ENCODE data around the gene TTC28. TPM values are rescaled to one million over a fixed set of nuclear protein-coding genes. Genes with fewer than 3 reads are reported as not detected.

The TTC28 gene
- total RNA-seq, 1 donor from 2014 or later = 16.4 TPM

DNA sequence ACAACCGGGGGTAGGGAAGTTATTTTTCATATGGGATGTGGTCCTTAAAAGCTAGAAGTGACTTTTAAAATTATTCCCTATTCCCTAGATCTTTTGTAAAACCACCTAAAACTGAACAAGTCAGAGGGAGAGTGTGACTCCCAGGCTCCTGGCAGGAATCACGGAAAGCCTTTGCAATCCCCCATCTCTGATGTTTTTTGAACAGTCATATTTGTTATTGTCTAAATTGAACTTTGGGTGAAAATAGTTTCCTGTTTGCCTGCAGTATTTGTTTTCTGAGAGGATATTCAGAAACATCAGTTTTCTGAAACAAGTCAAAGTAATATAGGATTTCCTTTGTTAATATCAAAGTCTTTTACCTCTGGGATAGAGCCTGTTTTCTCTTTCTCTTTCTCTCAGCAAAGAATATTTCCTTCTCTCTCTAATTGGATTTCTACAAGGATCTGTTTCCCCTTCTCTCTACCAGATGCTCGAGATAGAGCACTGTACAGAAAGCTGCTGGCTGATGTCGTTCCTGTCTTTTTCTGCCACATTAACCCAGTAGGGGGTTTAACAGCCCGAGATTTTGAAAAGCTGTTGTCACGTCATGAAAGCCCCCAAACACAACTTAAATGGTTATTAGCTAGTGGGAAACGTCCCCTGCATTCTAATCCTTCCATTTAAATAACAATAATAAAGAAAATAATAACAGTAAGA, 628.4 kb downstream of the TTC28 start:
- Histone ChIP-seq H3K9me3 (replicated peaks) (no peaks in the 10 kb centered on the region), H3K27me3 (ENCODE audit: low read depth) (no peaks in the 10 kb centered on the region), H3K36me3 (no peaks in the 10 kb centered on the region), H3K4me3 (no peak overlapping the region), H3K27ac (replicated peaks) (no peak overlapping the region), H3K4me1 (peaks cover 37% of the 10 kb centered on the region)
- no peak for DNase-seq
- intact Hi-C loops (cut with micrococcal nuclease) = loop anchor here (2.0 to 10.0 kb wide), 2 partner anchors 394 to 544 kb away; no protein-coding TSS in a partner anchor
- TF ChIP-seq, protein P1, sequence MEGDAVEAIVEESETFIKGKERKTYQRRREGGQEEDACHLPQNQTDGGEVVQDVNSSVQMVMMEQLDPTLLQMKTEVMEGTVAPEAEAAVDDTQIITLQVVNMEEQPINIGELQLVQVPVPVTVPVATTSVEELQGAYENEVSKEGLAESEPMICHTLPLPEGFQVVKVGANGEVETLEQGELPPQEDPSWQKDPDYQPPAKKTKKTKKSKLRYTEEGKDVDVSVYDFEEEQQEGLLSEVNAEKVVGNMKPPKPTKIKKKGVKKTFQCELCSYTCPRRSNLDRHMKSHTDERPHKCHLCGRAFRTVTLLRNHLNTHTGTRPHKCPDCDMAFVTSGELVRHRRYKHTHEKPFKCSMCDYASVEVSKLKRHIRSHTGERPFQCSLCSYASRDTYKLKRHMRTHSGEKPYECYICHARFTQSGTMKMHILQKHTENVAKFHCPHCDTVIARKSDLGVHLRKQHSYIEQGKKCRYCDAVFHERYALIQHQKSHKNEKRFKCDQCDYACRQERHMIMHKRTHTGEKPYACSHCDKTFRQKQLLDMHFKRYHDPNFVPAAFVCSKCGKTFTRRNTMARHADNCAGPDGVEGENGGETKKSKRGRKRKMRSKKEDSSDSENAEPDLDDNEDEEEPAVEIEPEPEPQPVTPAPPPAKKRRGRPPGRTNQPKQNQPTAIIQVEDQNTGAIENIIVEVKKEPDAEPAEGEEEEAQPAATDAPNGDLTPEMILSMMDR (IDR thresholded peaks at IDR 0.05; ENCODE audit: borderline replicate concordance) = no peak

DNA sequence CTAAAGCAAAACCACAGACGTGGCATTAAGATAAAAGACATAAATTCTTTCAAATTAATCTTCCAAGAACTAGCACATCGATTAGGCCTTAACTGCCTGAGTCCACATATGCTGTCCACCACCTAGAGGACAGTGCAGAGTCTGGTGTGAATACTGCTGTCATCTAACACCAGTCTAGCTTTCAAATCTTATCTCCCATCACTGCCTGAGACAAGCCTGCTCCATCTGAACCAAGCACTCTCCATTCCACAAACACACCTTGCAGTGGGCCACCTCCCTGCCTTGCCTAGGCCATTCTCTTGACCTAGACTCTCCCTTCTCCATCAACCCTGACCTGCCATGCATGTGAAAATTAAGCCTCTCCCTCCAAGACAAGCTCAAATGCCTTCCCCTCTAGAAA, 631.1 kb downstream of the TTC28 start:
- DNase-seq = no peak
- H3K4me3 ChIP-seq = no peak overlapping the region
- no peaks in the 10 kb centered on the region for H3K36me3 ChIP-seq
- H3K27me3 ChIP-seq (ENCODE audit: low read depth) = no peaks in the 10 kb centered on the region
- intact Hi-C loops (cut with micrococcal nuclease) = no loop called here
- no peaks in the 10 kb centered on the region for H3K9me3 ChIP-seq (replicated peaks)
- H3K4me1 ChIP-seq = peaks cover 50% of the 10 kb centered on the region
- TF ChIP-seq, protein P1 (IDR thresholded peaks at IDR 0.05; ENCODE audit: borderline replicate concordance) = no peak
- peak overlapping the region; percentile 68 for H3K27ac ChIP-seq (replicated peaks)

DNA sequence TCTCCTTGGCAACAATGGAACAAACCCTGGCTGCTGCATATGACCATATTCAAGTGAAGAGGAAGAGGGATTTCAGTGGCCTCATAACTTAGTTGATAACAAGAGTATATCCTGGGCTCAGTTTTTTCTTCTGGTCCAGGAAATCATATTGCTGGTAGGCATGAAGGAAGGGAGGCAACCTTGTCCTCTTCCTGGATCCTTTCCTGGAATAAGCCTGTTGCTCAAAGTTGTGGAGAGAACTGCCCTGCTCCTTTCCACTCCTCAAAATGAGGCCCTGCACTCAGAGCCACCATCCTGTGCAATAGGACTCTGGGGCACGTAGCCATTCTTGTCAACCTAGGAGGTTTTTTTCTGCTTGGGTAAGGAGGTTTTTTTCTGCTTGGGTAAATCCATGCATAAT, 631.9 kb downstream of the TTC28 start:
- no peaks in the 10 kb centered on the region for H3K27me3 ChIP-seq (ENCODE audit: low read depth)
- intact Hi-C loops (cut with micrococcal nuclease) = no loop called here
- TF ChIP-seq, protein P1 (IDR thresholded peaks at IDR 0.05; ENCODE audit: borderline replicate concordance) = no peak
- H3K27ac ChIP-seq (replicated peaks) = peak overlapping the region; percentile 68
- no peak overlapping the region for H3K4me3 ChIP-seq
- H3K36me3 ChIP-seq = no peaks in the 10 kb centered on the region
- H3K4me1 ChIP-seq = peaks cover 57% of the 10 kb centered on the region
- no peaks in the 10 kb centered on the region for H3K9me3 ChIP-seq (replicated peaks)
- no peak for DNase-seq

DNA sequence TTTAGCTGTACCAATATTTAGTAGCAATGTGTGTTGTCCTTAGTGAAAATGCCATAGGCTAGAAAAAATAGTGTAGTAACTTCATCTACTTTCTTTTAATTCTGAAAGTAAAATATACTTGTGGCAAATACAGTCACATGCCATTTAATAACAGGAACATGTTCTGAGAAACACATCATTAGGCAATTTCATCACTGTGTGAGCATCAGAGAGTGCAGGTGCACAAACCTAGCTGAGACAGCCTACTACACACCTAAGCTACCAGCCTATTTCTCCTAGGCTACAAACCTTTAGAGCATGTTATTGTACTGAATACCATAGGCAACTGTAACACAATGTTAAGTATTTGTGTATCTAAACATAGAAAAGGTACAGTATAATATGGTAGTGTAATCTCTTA, 633.5 kb downstream of the TTC28 start:
- Histone ChIP-seq H3K4me3 (no peak overlapping the region), H3K4me1 (peaks cover 51% of the 10 kb centered on the region), H3K9me3 (replicated peaks) (peaks cover 4% of the 10 kb centered on the region), H3K36me3 (no peaks in the 10 kb centered on the region), H3K27me3 (ENCODE audit: low read depth) (no peaks in the 10 kb centered on the region), H3K27ac (replicated peaks) (no peak overlapping the region)
- no peak for DNase-seq
- TF ChIP-seq, protein P1 (IDR thresholded peaks at IDR 0.05; ENCODE audit: borderline replicate concordance) = no peak
- intact Hi-C loops (cut with micrococcal nuclease) = no loop called here

DNA sequence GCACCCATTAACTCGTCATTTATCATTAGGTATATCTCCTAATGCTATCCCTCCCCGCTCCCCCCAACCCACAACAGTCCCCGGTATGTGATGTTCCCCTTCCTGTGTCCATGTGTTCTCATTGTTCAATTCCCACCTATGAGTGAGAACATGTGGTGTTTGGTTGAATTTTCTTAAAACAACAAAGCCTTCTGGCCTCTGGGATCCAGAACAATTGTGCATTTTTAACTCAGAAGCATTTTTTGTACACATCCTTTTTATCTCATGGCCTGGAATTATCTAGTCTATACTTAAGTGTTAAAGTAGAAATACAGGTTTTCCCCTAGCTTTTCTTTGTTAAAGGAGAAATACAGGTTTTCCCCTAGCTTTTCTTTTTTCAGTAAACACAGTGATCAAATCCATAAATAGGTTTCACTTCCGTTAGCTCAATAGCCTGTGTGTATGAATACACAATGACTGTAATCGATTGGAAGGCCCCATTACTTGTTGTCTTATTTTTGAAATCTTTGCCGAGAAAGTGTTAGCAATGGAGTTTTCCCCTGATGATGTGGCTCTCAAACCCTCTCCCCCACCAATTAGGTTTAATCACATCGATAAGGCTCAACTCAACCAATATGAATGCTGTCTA, 635.0 kb downstream of the TTC28 start:
- Histone ChIP-seq H3K4me1 (peaks cover 51% of the 10 kb centered on the region), H3K9me3 (replicated peaks) (peaks cover 8% of the 10 kb centered on the region), H3K27ac (replicated peaks) (no peak overlapping the region), H3K4me3 (no peak overlapping the region), H3K27me3 (ENCODE audit: low read depth) (no peaks in the 10 kb centered on the region), H3K36me3 (no peaks in the 10 kb centered on the region)
- intact Hi-C loops (cut with micrococcal nuclease) = no loop called here
- DNase-seq = no peak
- TF ChIP-seq, protein P1 (IDR thresholded peaks at IDR 0.05; ENCODE audit: borderline replicate concordance) = no peak

Data from left ventricle myocardium inferior (tissue), 1 donor.